HepG2 (cell line): ENCODE results near the gene MAN1C1. TPM values are rescaled to one million over a fixed set of nuclear protein-coding genes. Genes with fewer than 3 reads are reported as not detected.

Experiments
- ARID3A ChIP-seq: IDR thresholded peaks from 2 replicates; pipeline ENCODE4 v1.6.1; 2012; ENCODE audit warnings: low read depth, low read length, improper control_type of control experiment
- ARNT2 ChIP-seq: sonication (generic); formaldehyde crosslinking; IDR thresholded peaks from 2 replicates; pipeline ENCODE4 v1.8.0; 2022; ENCODE audit warnings: mild to moderate bottlenecking, low read depth, missing genetic modification reagents, moderate library complexity
- JUN ChIP-seq: sonication (generic); formaldehyde crosslinking; IDR thresholded peaks from 2 replicates; pipeline ENCODE4 v1.4.0; 2020; ENCODE audit warnings: mild to moderate bottlenecking, missing genetic modification reagents
- MAX ChIP-seq: IDR thresholded peaks from 2 replicates; pipeline ENCODE4 v1.6.1; 2012; ENCODE audit warnings: inconsistent platforms
- PHB2 ChIP-seq: fragments of 450-650 bp; IDR thresholded peaks from 2 replicates; pipeline ENCODE4 v1.6.1; 2018; ENCODE audit not compliant: partially characterized antibody
- POGK ChIP-seq: sonication (generic); formaldehyde crosslinking; conservative IDR thresholded peaks from 2 replicates; pipeline ENCODE4 v1.8.0; 2022; ENCODE audit warnings: mild to moderate bottlenecking, moderate library complexity, missing genetic modification reagents
- REL ChIP-seq: sonication (generic); formaldehyde crosslinking; conservative IDR thresholded peaks from 2 replicates; pipeline ENCODE4 v1.8.0; 2022; ENCODE audit warnings: mild to moderate bottlenecking, missing genetic modification reagents, moderate library complexity
- SRF ChIP-seq: IDR thresholded peaks from 2 replicates; pipeline ENCODE4 v1.6.1; 2011; ENCODE audit warnings: mild to moderate bottlenecking, low read depth, low read length, moderate library complexity
- SUZ12 ChIP-seq: fragments of 150-350 bp; IDR thresholded peaks from 2 replicates; pipeline ENCODE4 v1.6.1; 2014; ENCODE audit warnings: low read depth, low read length
- TMF1 ChIP-seq: sonication (generic); formaldehyde crosslinking; IDR thresholded peaks from 2 replicates; pipeline ENCODE4 v1.8.1; 2022; ENCODE audit warnings: low read depth, missing genetic modification reagents
- U2AF2 ChIP-seq: fragments of 200-400 bp; formaldehyde crosslinking; IDR thresholded peaks from 2 replicates; pipeline ENCODE4 v1.6.1; 2017; ENCODE audit warnings: low read depth, mild to moderate bottlenecking, low read length
- ZNF773 ChIP-seq: sonication (generic); formaldehyde crosslinking; IDR thresholded peaks from 2 replicates; pipeline ENCODE4 v1.4.0; 2020; ENCODE audit warnings: missing genetic modification reagents, borderline replicate concordance
- ZNF800 ChIP-seq: sonication (generic); formaldehyde crosslinking; IDR thresholded peaks from 2 replicates; pipeline ENCODE4 v1.4.0; 2020; ENCODE audit warnings: missing genetic modification reagents
- polyA plus RNA-seq, 8 experiments: library from polyadenylated mRNA; depleted of rRNA in 3 of 8; stranded (reverse) in 7 of 8; unstranded in 1 of 8; fragments of >200 nt; fragmentation: Illumina TruSeq in 4 of 8; extraction: Trizol in 4 of 8; gene quantifications; 2 replicates each; pipeline versions ENCODE4 v1.2.1 to v1.2.3, GENCODE V29; 2011 to 2016; ENCODE audit warnings: low read depth in 4 of 8, missing spikeins in 1 of 8, mixed read lengths in 1 of 8; ENCODE audit not compliant: insufficient read depth in 1 of 8
- total RNA-seq, 5 experiments: library from RNA; depleted of rRNA; stranded (reverse); fragments of >200 nt; fragmentation: Illumina TruSeq; extraction: Trizol; gene quantifications; 2 replicates each; pipeline ENCODE4 v1.2.3, GENCODE V29; 2016; ENCODE audit warnings: low read depth in 1 of 5
- TF ChIP-seq, protein P1 (sequence below): sonication (generic); formaldehyde crosslinking; IDR thresholded peaks from 2 replicates; pipeline ENCODE4 v1.4.0; 2020; ENCODE audit warnings: mild to moderate bottlenecking, missing genetic modification reagents

Gene MAN1C1
- total and polyA plus RNA-seq, 2 of the 13 experiments (the other 11 are each of a cell fraction or from before 2014, with no cell fraction given): 0.18 to 0.49 TPM

- no peak for TF ChIP-seq ARID3A
- TF ChIP-seq REL (CRISPR knock-in tag): 0 out of 2 replicates have a peak, but pooled peaks have one; percentile 32
- TF ChIP-seq POGK (CRISPR knock-in tag): no peak
- TF ChIP-seq JUN (CRISPR knock-in tag): no peak
- TF ChIP-seq TMF1 (CRISPR knock-in tag): no peak
- no peak for TF ChIP-seq PHB2
- TF ChIP-seq ZNF773 (CRISPR knock-in tag): no peak
- TF ChIP-seq U2AF2: no peak
- 0 out of 2 replicates have a peak, but pooled peaks have one; percentile 51 for TF ChIP-seq ZNF800 (CRISPR knock-in tag)
- 0 out of 2 replicates have a peak, but pooled peaks have one; percentile 63 for TF ChIP-seq ARNT2
- no peak for TF ChIP-seq SRF
- no peak for TF ChIP-seq SUZ12
- TF ChIP-seq, protein P1, sequence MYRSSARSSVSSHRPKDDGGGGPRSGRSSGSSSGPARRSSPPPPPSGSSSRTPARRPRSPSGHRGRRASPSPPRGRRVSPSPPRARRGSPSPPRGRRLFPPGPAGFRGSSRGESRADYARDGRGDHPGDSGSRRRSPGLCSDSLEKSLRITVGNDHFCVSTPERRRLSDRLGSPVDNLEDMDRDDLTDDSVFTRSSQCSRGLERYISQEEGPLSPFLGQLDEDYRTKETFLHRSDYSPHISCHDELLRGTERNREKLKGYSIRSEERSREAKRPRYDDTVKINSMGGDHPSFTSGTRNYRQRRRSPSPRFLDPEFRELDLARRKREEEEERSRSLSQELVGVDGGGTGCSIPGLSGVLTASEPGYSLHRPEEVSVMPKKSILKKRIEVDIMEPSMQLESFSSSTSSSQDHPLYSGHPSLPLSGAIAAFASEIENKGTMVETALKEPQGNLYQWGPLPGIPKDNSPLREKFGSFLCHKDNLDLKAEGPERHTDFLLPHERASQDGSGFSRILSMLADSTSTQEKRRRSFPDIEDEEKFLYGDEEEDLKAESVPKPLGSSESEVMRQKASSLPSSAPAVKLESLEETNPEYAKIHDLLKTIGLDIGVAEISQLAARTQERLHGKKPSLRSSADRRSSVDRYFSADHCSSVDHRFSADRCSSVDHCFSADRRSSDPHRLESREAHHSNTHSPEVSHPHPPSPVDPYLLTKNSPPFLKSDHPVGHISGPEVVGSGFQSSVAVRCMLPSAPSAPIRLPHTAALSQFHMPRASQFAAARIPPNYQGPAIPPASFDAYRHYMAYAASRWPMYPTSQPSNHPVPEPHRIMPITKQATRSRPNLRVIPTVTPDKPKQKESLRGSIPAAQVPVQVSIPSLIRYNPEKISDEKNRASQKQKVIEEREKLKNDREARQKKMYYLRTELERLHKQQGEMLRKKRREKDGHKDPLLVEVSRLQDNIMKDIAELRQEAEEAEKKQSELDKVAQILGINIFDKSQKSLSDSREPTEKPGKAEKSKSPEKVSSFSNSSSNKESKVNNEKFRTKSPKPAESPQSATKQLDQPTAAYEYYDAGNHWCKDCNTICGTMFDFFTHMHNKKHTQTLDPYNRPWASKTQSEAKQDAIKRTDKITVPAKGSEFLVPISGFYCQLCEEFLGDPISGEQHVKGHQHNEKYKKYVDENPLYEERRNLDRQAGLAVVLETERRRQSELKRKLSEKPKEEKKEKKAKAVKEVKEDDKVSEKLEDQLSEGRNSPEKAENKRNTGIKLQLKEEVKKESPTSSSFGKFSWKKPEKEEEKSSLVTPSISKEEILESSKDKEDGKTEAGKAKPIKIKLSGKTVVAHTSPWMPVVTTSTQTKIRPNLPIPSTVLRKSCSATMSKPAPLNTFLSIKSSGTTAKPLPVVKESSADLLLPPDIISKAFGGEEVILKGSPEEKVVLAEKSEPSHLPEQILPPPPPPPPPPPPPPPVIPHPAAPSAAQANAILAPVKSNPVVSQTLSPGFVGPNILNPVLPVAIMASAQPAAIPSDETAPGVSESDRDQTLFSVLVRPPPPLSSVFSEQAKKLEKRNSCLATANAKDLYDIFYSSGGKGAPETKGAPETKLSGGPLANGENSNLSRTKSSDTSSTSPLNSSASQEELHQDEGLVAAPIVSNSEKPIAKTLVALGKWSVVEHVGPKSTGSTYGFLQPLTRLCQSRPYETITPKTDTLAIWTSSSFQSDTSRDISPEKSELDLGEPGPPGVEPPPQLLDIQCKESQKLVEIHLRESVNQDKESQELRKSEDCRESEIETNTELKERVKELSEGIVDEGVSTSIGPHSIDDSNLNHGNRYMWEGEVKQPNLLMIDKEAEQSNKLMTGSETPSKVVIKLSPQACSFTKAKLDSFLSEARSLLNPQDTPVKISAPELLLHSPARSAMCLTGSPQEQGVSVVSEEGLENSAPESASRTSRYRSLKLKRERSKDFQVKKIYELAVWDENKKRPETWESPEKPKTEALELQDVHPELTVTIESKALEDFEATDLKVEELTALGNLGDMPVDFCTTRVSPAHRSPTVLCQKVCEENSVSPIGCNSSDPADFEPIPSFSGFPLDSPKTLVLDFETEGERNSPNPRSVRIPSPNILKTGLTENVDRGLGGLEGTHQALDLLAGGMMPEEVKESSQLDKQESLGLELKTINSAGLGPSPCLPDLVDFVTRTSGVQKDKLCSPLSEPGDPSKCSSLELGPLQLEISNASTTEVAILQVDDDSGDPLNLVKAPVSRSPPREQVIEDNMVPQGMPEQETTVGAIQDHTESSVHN (CRISPR knock-in tag): no peak
- TF ChIP-seq MAX: peak; percentile 34; the same call in 1 of the 2 replicates
These were observed 154.9 kb downstream of the MAN1C1 start (continued) for GRCh38 chr1:25771221-25772114.
